HG02973 (cell line): ENCODE data around the gene COL4A2.
"Not testable (repeated sequence)": the region's sequence is repeated elsewhere in the genome, so short reads cannot be mapped to it uniquely, and the experiment has no call there.

ENCODE experiments used
- ATAC-seq: cut with Tn5 transposase; IDR thresholded peaks from one replicate; pipeline ENCODE4 v1.9.1; 2021; ENCODE audit warnings: moderate library complexity; ENCODE audit not compliant: unreplicated experiment

Gene COL4A2

GRCh38 chr13:110319774-110320509 is 12.9 kb downstream of the COL4A2 start:
- ATAC-seq = no peak

GRCh38 chr13:110320645-110321044 is 13.6 kb downstream of the COL4A2 start:
- ATAC-seq = no peak

- not testable (repeated sequence) for ATAC-seq
Observed at GRCh38 chr13:110321573-110321972, 14.5 kb downstream of the COL4A2 start.

- no peak for ATAC-seq
Observed at GRCh38 chr13:110322126-110322827, 15.2 kb downstream of the COL4A2 start.

GRCh38 chr13:110322828-110323171 is 15.7 kb downstream of the COL4A2 start:
- ATAC-seq = no peak

- ATAC-seq = no peak
Observed at GRCh38 chr13:110323172-110323891, 16.2 kb downstream of the COL4A2 start.

- no peak for ATAC-seq
Observed at GRCh38 chr13:110324026-110324749, 17.1 kb downstream of the COL4A2 start.

- ATAC-seq = no peak
Observed at GRCh38 chr13:110326263-110326904, 19.3 kb downstream of the COL4A2 start.

GRCh38 chr13:110327051-110327721 is 20.1 kb downstream of the COL4A2 start:
- ATAC-seq = no peak

GRCh38 chr13:110328573-110328972 is 21.5 kb downstream of the COL4A2 start:
- ATAC-seq = no peak

GRCh38 chr13:110329258-110329657 is 22.2 kb downstream of the COL4A2 start:
- ATAC-seq = no peak

GRCh38 chr13:110329798-110330461 is 22.8 kb downstream of the COL4A2 start:
- no peak for ATAC-seq

- ATAC-seq = no peak
Observed at GRCh38 chr13:110330491-110331011, 23.5 kb downstream of the COL4A2 start.

GRCh38 chr13:110331362-110331761 is 24.3 kb downstream of the COL4A2 start:
- no peak for ATAC-seq

GRCh38 chr13:110332750-110333149 is 25.7 kb downstream of the COL4A2 start:
- no peak for ATAC-seq

- no peak for ATAC-seq
Observed at GRCh38 chr13:110333837-110334236, 26.8 kb downstream of the COL4A2 start.

GRCh38 chr13:110334256-110334655 is 27.2 kb downstream of the COL4A2 start:
- ATAC-seq = no peak

GRCh38 chr13:110334841-110335490 is 27.9 kb downstream of the COL4A2 start:
- no peak for ATAC-seq

- ATAC-seq = no peak
Observed at GRCh38 chr13:110336108-110336507, 29.0 kb downstream of the COL4A2 start.
